ENCODE measurements around the gene ADI1. TPM values are rescaled to one million over a fixed set of nuclear protein-coding genes. Genes with fewer than 3 reads are reported as not detected.

ADI1 gene
- total and polyA plus RNA-seq, 12 donors = 50.0 to 160 (median 103) TPM

GRCh38 chr2:3539836-3540235 lies 20.5 kb upstream of the ADI1 start:
- H3K27me3 ChIP-seq = no peaks in the 10 kb centered on the region
- H3K4me1 ChIP-seq (replicated peaks in 1 of 2) = peaks cover 18 to 21% of the 10 kb centered on the region in 2 donors
- peak in 1 of 7 donors; percentile 43 for DNase-seq
- H3K36me3 ChIP-seq (replicated peaks in 1 of 2) = peaks cover 0 to 36% of the 10 kb centered on the region in 2 donors
- no peak overlapping the region for H3K4me3 ChIP-seq
- TF ChIP-seq CTCF (IDR thresholded peaks at IDR 0.05) (no peak), POLR2A (IDR thresholded peaks at IDR 0.05) (no peak)
- no peaks in the 10 kb centered on the region for H3K9me3 ChIP-seq (replicated peaks in 1 of 3)
- 84 to 89% (median 87%) methylated on average over 9 of the region's 9 CpGs for WGBS, 4 donors
- intact Hi-C loops (cut with DNase I) = no loop called here
- H3K27ac ChIP-seq = no peak overlapping the region

GRCh38 chr2:3536682-3537632 lies 17.6 kb upstream of the ADI1 start:
- peak; percentile 41 to 81 (median 76) for DNase-seq
- peak overlapping the region; percentile 65 to 98 (median 97) for H3K27ac ChIP-seq
- intact Hi-C loops (cut with DNase I) = no loop called here

GRCh38 chr2:3535794-3536681 lies 16.7 kb upstream of the ADI1 start:
- DNase-seq = peak; percentile 76 to 90 (median 86)
- intact Hi-C loops (cut with DNase I) = no loop called here
- Histone ChIP-seq H3K36me3 (replicated peaks in 1 of 2) (peaks cover 0 to 12% of the 10 kb centered on the region in 2 donors), H3K9me3 (replicated peaks in 1 of 3) (no peaks in the 10 kb centered on the region), H3K27ac (peak overlapping the region; percentile 65 to 98 (median 97)), H3K27me3 (no peaks in the 10 kb centered on the region), H3K4me3 (peak overlapping the region in 2 of 4 donors; percentile 14 to 36), H3K4me1 (replicated peaks in 1 of 2) (peaks cover 18 to 21% of the 10 kb centered on the region in 2 donors)
- WGBS, 4 donors = 13 to 24% (median 17%) methylated on average over 24 of the region's 24 CpGs
- TF ChIP-seq CTCF (IDR thresholded peaks at IDR 0.05) = peak in 5 of 6 experiments; percentile 25 to 39 (median 32)
- TF ChIP-seq POLR2A (IDR thresholded peaks at IDR 0.05) = peak; percentile 50 to 81

More at GRCh38 chr2:3536682-3537632, 17.6 kb upstream of the ADI1 start:
- WGBS, 4 donors = 35 to 52% (median 39%) methylated on average over 15 to 16 of the region's 16 CpGs
- Histone ChIP-seq H3K27me3 (no peaks in the 10 kb centered on the region), H3K4me1 (replicated peaks in 1 of 2) (peaks cover 18 to 21% of the 10 kb centered on the region in 2 donors), H3K4me3 (peak overlapping the region in 2 of 4 donors; percentile 14 to 36), H3K9me3 (replicated peaks in 1 of 3) (no peaks in the 10 kb centered on the region), H3K36me3 (replicated peaks in 1 of 2) (peaks cover 0 to 18% of the 10 kb centered on the region in 2 donors)
- TF ChIP-seq POLR2A (IDR thresholded peaks at IDR 0.05) (no peak), CTCF (IDR thresholded peaks at IDR 0.05) (peak; percentile 27 to 65 (median 48))

GRCh38 chr2:3535467-3535793 lies 16.1 kb upstream of the ADI1 start:
- Histone ChIP-seq H3K27ac (peak overlapping the region; percentile 65 to 98 (median 97)), H3K36me3 (replicated peaks in 1 of 2) (peaks cover 0 to 9% of the 10 kb centered on the region in 2 donors), H3K4me3 (peak overlapping the region in 1 of 4 donors; percentile 36), H3K4me1 (replicated peaks in 1 of 2) (peaks cover 18 to 21% of the 10 kb centered on the region in 2 donors), H3K9me3 (replicated peaks in 1 of 3) (no peaks in the 10 kb centered on the region), H3K27me3 (no peaks in the 10 kb centered on the region)
- intact Hi-C loops (cut with DNase I) = no loop called here
- WGBS, 4 donors = 32 to 46% (median 33%) methylated on average over 5 of the region's 5 CpGs
- TF ChIP-seq CTCF (IDR thresholded peaks at IDR 0.05) = no peak
- TF ChIP-seq POLR2A (IDR thresholded peaks at IDR 0.05) = no peak
- no peak for DNase-seq

Measured in adrenal gland (tissue), 12 donors.